ENCODE results near the gene GAREM1. TPM values are rescaled to one million over a fixed set of nuclear protein-coding genes. Genes with fewer than 3 reads are reported as not detected.

The GAREM1 gene
- total and polyA plus RNA-seq, 12 donors = 3.5 to 69.5 (median 23.0) TPM

DNA sequence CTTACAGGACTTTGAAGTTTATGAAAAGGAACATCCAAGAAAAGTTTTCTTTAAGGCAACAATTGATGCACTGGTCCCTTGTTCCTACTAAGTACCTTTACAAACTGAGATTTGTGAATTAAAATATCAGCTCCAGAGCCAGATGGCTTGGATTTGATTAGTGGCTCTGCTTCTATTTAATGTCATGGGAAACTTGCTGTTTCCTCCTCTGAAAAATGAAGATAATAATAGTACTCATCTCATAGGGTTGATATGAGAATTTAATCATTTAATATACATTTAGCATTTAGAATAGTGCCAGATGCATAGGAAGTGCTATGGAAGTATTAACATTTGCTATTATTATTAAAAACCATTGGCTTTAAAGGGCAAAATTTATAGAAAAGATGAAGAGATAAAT lies 2.6 kb upstream of the GAREM1 start:
- Histone ChIP-seq H3K4me1 (replicated peaks in 1 of 2) (peaks cover 7 to 16% of the 10 kb centered on the region in 2 donors), H3K36me3 (replicated peaks in 1 of 2) (no peaks in the 10 kb centered on the region), H3K27ac (no peak overlapping the region), H3K27me3 (no peaks in the 10 kb centered on the region), H3K4me3 (no peak overlapping the region), H3K9me3 (replicated peaks in 1 of 3) (no peaks in the 10 kb centered on the region)
- DNase-seq = no peak
- intact Hi-C loops (cut with DNase I) = loop anchor here (5.0 to 10.0 kb wide), 3 partner anchors 201 to 319 kb away; no protein-coding TSS in a partner anchor
- TF ChIP-seq, protein P1, sequence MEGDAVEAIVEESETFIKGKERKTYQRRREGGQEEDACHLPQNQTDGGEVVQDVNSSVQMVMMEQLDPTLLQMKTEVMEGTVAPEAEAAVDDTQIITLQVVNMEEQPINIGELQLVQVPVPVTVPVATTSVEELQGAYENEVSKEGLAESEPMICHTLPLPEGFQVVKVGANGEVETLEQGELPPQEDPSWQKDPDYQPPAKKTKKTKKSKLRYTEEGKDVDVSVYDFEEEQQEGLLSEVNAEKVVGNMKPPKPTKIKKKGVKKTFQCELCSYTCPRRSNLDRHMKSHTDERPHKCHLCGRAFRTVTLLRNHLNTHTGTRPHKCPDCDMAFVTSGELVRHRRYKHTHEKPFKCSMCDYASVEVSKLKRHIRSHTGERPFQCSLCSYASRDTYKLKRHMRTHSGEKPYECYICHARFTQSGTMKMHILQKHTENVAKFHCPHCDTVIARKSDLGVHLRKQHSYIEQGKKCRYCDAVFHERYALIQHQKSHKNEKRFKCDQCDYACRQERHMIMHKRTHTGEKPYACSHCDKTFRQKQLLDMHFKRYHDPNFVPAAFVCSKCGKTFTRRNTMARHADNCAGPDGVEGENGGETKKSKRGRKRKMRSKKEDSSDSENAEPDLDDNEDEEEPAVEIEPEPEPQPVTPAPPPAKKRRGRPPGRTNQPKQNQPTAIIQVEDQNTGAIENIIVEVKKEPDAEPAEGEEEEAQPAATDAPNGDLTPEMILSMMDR (IDR thresholded peaks at IDR 0.05) = no peak
- TF ChIP-seq POLR2A (IDR thresholded peaks at IDR 0.05) = no peak

DNA sequence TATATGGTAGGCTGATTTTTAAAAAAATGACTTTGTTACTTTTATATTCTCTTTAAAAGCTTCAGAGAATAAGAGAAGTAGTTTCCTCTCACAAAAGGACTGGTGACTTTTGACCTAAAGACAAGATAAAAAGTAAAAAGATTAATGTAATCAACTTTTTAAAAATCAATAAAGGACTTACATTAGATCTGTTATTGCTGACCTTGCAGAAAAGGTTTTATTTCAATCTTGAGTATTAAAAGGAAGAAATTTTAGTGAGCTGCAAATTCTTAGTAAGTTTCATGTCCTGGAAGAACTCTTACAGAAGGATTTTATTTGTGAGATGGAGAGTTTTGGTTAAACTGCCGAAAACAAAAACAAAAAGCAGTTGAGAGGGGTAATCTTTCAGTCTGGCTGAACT lies 2.2 kb upstream of the GAREM1 start:
- intact Hi-C loops (cut with DNase I) = loop anchor here (5.0 to 10.0 kb wide), 3 partner anchors 201 to 318 kb away; no protein-coding TSS in a partner anchor
- Histone ChIP-seq H3K36me3 (replicated peaks in 1 of 2) (no peaks in the 10 kb centered on the region), H3K4me1 (replicated peaks in 1 of 2) (peaks cover 11 to 21% of the 10 kb centered on the region in 2 donors), H3K4me3 (no peak overlapping the region), H3K27me3 (no peaks in the 10 kb centered on the region), H3K27ac (no peak overlapping the region), H3K9me3 (replicated peaks in 1 of 3) (no peaks in the 10 kb centered on the region)
- 0 to 86% (median 43%) methylated on average over 1 of the region's 1 CpG for WGBS, 4 donors
- DNase-seq = no peak
- TF ChIP-seq POLR2A (IDR thresholded peaks at IDR 0.05) = no peak
- TF ChIP-seq, protein P1 (IDR thresholded peaks at IDR 0.05) = no peak

DNA sequence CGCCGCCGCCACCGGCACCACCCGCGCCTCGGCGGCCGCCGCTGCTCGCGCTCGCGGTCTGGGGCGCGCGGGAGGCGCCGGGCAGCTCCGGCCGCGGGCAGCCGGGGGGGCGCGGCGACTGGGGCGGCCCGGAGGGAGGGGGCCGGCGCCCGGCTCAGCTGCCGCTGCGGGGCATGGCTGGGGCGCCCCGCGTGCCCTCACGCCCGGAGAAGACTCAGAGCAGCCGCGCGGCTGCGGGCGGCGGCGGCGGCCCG lies 295 bp downstream of the GAREM1 start:
- 0% methylated on average over 43 to 47 of the region's 47 CpGs; no CpG with 5 or more reads in 2 of the 4 donors for WGBS, 4 donors
- peaks cover 12 to 29% of the 10 kb centered on the region in 2 donors for H3K4me1 ChIP-seq (replicated peaks in 1 of 2)
- peak overlapping the region; percentile 46 to 96 (median 77) for H3K27ac ChIP-seq
- DNase-seq = no peak
- no peaks in the 10 kb centered on the region for H3K36me3 ChIP-seq (replicated peaks in 1 of 2)
- no peaks in the 10 kb centered on the region for H3K9me3 ChIP-seq (replicated peaks in 1 of 3)
- intact Hi-C loops (cut with DNase I) = loop anchor here (5.0 to 10.0 kb wide), 3 partner anchors 198 to 316 kb away; no protein-coding TSS in a partner anchor
- peak overlapping the region in 3 of 4 donors; percentile 54 to 96 (median 61) for H3K4me3 ChIP-seq
- no peak for TF ChIP-seq POLR2A (IDR thresholded peaks at IDR 0.05)
- H3K27me3 ChIP-seq = no peaks in the 10 kb centered on the region

DNA sequence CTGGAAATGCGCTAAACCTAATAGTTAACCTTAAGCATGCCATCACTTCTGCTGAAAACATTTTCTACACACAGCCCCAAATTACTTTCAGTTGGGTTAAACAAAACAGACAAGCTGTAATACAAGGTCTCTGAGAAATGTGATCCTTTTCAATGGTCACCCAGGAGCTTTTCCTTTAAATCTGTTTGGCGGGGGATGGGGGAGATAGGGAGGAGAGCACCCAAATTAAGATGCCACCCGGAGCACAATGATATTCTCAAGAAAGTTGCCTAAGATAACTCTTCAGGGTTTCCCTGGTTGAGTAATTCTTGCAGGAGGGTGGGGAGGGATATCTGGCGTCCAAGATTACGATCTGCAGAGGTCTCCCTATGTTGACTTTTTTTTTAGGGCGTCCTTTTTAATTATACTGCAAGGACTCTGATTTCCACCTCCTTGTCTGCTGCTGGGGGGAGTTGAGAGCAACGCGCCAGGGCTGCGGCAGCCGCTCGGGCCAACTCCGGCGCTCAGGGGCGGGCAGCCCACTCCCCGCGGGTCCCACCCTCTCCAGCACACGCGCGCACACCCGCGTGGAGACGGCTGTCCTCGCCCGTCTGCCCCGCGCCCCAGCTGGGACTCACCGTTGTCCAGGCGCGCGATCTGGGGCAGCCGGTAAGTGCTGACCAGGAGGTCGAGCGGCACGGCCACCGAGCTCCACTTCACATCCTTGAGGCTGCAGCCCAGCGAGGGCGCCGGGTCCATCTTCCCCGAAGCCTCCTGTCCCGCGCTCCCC lies 807 bp downstream of the GAREM1 start:
- Histone ChIP-seq H3K27ac (peak overlapping the region in 4 of 5 donors; percentile 56 to 96 (median 81)), H3K9me3 (replicated peaks in 1 of 3) (no peaks in the 10 kb centered on the region), H3K36me3 (replicated peaks in 1 of 2) (no peaks in the 10 kb centered on the region), H3K4me1 (replicated peaks in 1 of 2) (peaks cover 12 to 29% of the 10 kb centered on the region in 2 donors), H3K27me3 (no peaks in the 10 kb centered on the region), H3K4me3 (peak overlapping the region; percentile 35 to 96 (median 58))
- intact Hi-C loops (cut with DNase I) = loop anchor here (5.0 to 10.0 kb wide), 4 partner anchors 85 to 315 kb away; no protein-coding TSS in a partner anchor
- TF ChIP-seq POLR2A (IDR thresholded peaks at IDR 0.05) = no peak
- TF ChIP-seq, protein P1 (IDR thresholded peaks at IDR 0.05) = no peak
- DNase-seq = peak; percentile 28 to 68 (median 58)
- WGBS, 4 donors = 0 to 3% (median 1%) methylated on average over 11 to 41 of the region's 41 CpGs
